ENCODE measurements around the gene FSTL4.
A peak's percentile ranks its signal among the peaks of the same experiment; 100 is the strongest.

The FSTL4 gene

DNA sequence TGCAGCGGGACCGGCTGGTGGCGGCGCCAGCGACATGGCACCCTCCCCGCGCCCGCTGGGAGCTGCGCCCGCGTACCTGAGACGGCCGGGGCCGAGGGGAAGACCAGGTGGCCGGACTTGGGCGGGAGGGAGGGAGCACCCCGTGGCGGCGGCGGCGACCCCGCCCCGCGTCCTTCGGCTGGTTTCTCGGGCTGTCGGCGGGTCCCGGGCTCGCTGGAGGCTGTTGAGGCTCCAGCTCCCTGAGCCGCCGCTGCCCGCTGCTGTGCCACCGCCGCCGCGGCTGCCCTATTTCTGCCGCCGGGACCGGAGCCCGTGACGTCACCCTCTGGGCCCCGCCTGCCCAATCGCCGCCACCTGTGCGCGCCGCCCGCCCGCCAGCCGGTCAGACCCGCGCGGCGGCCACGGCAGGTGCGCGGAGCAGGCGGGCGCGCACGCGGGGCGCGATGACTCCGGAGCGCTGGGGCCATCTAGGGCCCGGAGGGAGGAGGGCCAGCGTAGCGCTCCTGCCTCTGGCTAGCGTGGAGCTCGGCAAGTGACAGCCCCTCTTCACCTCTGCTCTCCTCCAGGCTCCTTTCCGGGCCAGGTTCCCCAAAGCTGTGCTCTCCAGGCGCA lies at the start of gene FSTL4:
TSS of gene FSTL4 (minus strand) at position 293 of the 612 bp plus-strand sequence.
- peak; percentile 62 for DNase-seq

DNA sequence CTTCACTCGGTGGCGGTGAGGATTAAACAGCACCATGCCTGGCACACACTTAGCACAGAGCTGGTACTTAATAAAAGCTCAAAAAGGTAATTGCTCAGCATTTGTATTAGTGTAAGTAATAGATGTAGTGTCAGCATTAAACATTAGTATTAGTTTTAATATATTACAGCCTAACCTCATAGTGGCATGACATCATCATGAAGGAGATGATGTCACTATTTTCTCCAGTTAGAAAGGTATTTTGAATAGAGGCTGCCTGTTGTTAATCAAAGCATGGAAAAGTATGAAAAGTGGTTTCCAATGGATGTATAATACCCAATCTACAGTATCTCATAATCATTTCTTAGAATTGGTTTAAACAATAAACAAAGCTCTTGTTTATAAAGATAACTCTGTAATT lies 49.0 kb upstream of the FSTL4 start:
- DNase-seq: no peak

DNA sequence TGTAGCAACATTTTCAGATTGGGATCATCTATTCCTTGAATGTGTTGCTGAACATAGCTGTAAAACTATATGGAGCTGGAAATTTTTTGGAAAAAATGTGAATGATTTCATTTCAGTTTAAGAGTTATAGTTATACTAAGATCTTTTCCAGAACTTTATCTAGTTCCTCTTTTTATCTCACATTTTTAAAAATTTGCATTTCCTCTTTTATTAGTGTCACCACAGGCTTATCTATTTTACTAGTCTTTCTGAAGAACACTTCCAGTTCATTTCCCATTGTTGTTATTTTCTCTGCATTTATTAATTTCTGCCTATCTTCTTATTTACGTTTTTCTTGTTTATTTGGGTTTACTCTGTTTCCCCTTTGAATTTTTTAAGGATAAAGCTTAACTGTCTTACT lies 46.0 kb upstream of the FSTL4 start:
- no peak for DNase-seq

DNA sequence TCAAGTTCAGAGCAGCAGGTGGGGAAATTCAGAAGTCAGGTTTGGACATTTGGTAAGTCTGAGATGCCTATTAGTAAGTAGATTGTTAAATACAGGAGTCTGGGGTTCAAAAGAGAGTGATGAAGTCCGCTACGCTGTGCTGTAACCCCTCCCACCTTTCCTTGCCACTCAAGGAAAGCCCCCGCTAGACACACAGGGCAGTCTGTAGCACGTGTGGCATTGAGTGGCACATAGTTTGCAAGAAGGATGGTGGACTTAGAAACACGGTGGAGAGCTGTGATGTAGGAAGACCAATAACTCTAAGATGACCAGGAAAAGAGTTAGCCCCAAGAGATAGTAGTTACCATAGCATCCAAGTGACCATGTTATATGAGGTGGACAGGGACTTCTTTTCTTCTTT lies 44.7 kb upstream of the FSTL4 start:
- DNase-seq: no peak

DNA sequence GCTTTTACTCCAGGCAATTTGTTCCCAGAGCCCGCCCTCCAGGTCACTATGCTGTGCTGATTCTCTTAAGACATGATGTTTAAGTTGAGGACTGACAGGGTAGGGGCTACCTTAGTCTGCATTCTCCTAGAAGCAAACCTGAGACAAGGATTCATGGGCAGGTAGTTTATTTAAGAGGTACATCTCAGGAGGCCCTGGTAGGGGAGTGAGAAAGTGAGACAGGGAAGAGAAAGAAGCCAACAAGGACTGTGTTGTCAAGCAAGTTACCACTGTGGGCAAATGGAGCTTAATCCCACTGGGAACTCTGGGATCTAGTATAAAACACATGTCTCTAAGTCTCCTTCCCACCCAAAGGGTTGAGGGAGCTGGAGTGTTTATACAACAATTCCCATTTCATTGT lies 43.6 kb upstream of the FSTL4 start:
- DNase-seq: no peak

GRCh38 chr5:133653760-133654049 lies 41.4 kb upstream of the FSTL4 start:
- no peak for DNase-seq

DNA sequence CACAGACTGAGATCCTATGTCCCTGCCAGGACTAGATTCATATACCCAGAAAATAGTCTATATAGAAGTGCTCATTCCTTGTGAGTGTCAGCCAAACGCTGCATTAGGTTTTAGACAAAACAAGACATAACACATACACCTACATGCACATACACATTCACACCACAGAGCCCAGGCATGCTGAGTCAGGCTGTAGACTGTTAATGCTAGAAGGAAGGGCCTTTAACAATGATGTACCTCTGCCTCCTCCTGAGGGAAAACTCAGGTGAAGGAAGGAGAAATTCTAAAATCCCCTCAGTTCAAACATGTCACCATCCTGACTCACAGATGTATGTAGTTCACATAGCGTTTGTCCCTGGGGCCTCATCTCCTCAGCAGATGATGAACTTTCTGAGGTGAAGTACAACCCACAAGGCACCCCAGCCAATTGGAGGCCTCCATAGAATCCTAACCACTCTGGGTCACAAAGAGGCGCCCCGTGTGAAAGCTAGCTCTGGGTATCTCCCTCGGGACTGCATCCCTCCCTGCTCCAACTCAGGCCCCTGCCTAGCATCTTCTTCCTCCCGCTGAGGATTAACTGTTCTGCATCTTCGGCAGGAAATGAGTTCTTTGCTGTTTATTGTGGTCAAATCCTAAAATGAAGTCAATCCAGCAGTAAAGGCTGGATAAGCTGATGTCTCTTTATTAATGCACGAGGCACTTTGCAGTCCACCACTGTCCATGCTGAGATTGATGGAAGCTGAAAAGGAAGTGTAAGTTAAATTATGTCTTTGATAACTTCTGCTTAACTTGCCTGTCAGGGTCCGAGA lies 40.8 kb upstream of the FSTL4 start:
- no peak for DNase-seq

GRCh38 chr5:133644000-133644865 lies 31.9 kb upstream of the FSTL4 start:
- DNase-seq: no peak

GRCh38 chr5:133643365-133643764 lies 31.0 kb upstream of the FSTL4 start:
- no peak for DNase-seq

DNA sequence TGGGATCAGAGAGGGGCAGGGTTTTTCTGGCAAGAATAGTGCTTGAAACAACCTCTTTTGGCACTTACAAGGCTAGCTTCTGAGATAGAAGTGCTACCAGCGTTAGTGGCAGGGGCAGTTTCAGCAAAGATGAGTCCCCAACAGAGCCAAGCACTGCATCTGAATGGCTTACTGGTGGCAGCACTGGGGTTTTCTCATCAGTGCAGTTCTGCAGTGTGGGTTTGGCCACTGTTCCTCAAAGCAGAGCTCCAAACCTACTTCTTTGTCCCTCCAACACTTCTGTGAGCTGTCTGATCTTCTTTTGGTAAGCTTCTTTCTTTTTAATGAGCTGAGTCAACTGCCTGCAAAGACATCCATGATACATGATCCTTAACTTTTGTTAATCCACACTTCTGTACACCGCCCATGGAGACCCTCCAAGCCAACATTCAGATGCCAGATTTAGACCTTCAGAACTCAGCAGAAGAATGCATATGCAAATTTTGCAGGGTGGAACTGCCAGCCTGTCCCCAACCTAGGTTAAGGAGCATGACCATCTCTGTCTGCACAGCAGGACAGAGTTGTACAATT lies 29.9 kb upstream of the FSTL4 start:
- DNase-seq: no peak

- no peak for DNase-seq
These were observed 29.3 kb upstream of the FSTL4 start for GRCh38 chr5:133641683-133642082.

- no peak for DNase-seq
These were observed 27.6 kb upstream of the FSTL4 start for GRCh38 chr5:133639850-133640528.

DNA sequence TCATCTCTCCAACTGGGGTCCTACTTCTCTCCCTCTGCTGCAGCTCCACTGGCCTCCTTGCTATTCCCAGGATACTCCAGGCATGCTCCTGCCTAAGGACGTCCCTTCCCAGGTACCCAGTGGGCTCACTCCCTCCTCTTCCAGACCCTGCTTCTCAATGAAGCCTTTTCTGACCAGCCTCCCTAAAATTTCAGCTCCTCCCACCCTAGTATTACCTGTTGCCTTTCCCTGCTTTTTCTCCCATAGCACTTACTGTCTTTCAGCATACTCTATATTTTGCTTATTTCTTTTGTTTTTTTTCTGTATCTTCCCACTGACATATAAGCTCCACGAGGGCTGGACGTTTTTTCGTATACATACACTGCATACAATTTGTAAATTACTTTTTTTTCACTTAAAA lies 26.1 kb upstream of the FSTL4 start:
- no peak for DNase-seq

DNA sequence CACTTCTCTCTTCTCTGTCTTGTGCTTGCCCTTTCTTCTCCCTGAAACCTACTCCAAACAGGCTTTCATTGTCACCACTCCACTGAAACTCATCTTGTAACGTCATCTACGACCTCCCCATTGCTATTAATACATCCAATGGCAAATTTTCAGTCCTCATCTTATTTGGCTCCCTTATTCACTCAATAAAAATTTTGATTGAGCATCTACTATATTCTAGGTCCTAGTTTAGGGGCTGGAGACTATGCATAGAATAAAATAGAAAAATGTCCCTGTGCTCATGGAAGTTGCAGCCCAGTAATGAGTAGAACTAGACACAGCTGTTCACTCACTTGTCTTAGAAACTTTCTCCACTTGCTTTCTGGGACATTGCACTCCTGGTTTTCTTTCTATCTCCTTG lies 24.9 kb upstream of the FSTL4 start:
- no peak for DNase-seq

GRCh38 chr5:133635051-133635450 lies 22.7 kb upstream of the FSTL4 start:
- no peak for DNase-seq

- no peak for DNase-seq
These were observed 14.8 kb upstream of the FSTL4 start for GRCh38 chr5:133627180-133627579.

DNA sequence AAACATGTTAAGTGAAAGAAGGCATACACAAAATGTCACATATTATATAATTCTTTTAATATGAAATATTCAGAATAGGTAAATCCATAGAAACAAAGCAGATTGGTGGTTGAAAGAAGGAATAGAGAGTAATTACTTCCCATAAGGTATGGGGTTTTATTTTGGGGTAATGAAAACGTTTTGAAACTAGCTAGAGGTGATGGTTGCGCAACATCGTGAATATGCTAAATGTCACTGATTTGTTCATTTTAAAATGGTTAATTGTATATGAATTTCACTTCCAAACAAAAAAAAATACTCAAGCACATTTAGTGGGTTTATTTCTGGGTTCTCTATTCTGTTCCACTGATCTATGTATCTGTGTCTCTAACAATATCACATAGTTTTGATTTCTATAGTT lies 12.0 kb upstream of the FSTL4 start:
- DNase-seq: no peak

GRCh38 chr5:133618141-133618540 lies 5.8 kb upstream of the FSTL4 start:
- no peak for DNase-seq

DNA sequence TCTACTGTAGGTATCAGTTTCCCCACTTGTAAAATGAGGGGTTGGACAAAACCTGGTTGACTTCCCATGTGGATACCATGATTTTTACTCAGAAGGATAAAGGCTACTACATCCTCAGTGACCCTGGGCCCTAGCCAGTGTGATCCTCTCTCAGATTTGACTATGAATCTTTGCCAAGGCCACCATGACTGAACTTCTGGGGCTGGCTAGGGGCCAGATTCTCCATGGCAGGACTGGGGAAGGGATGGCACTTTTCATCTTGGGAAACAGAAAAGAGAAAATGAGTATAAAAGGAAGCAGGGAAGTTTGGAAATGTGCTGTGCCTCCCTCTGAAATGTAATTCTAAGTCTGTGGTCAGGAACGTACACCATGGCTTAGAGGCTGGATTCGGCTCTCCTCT lies 1.4 kb upstream of the FSTL4 start:
- DNase-seq: no peak

DNA sequence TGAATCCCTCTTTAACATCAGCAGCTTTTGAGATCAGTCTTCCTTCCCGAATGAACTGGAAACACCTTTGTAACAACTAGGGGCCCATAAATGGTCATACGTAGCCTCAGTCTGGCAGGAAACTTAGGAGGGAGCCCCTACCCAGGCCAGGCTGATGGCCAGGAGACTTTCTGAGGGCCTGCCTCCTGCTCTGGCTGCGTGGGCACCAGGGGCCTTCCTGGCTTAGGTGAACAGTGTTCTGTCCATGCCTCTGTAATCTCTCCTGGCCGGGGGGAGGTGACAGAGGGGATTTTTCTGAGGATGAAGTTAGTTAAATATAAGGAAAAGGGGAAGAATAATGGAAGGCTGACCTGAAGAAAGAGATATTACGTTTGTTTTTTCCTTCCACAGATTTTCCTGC lies 843 bp upstream of the FSTL4 start:
- no peak for DNase-seq

DNA sequence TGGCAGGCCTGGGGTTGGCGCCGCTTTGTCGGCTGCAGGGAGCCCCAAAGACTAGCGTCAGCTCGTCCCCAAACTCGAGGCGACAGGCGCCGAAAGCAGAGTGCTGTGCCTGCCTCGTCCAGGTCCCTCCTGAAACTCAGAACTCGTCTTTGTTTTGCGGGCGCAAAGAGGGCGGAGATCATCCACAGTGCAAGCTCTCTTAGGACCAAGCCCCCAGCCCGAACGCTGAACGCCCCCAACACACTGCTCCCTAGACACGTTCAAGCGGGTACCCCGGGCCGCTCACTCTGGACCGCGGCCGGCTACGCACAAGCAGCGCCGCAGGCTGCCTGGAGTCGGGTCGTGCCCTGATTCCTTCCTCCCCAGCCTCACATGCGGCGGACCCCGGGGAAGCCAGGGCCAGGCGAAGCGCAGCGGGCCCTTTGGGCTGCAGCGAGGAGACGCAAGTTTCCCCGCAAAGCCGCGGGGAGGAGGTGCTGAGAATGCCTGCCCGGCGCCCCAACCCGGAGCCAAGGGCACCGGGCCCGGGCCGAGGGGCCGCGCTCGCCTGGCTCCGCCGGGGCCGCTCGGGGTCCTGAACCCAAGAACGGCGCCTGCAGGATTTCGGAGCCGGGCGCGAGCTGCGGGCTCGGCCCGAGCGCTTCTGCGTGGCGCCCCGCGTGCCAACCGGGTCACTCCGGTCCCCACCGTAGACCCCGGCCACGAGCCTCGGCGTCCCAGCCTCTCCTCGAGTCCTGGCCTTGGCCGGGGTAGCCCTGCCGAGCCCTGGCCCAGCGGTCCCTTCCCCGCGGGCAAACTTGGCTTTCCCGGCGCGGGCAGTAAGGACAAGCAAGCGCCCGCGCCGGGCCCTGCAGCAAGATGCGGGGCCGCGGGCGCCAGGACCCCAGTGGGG lies 738 bp downstream of the FSTL4 start:
- DNase-seq: no peak
